Psoas muscle (tissue), 8 donors: ENCODE data around the gene RNF183. TPM values are rescaled to one million over a fixed set of nuclear protein-coding genes. Genes with fewer than 3 reads are reported as not detected.
A peak's percentile ranks its signal among the peaks of the same experiment; 100 is the strongest.

Experiments
- ATAC-seq, 4 donors: fragments of 200-7000 bp; cut with Tn5 transposase; one replicate each; pipeline ENCODE4 v1.9.1; 2020; ENCODE audit warnings: moderate library complexity in 3 of 4, mild to moderate bottlenecking in 2 of 4
- DNase-seq, 2 donors: peaks; one replicate each; pipeline ENCODE4 v3.0.0-alpha.2; 2020
- H3K27ac ChIP-seq: fragments of 200-600 bp; one replicate; pipeline ENCODE4 v1.8.0; 2022
- H3K27me3 ChIP-seq, 3 donors: fragments of 200-600 bp in 1 of 3; one replicate each; pipeline versions ENCODE4 v1.6.1 to v1.8.0; 2013 to 2022; ENCODE audit warnings: low read length in 2 of 3, mild to moderate bottlenecking in 2 of 3, moderate library complexity in 1 of 3; ENCODE audit not compliant: insufficient read depth in 3 of 3
- H3K36me3 ChIP-seq, 2 donors: fragments of 200-600 bp in 1 of 2; one replicate each; pipeline versions ENCODE4 v1.6.1 to v1.8.0; 2013 to 2022; ENCODE audit warnings: low read depth in 1 of 2, mild to moderate bottlenecking in 1 of 2, moderate library complexity in 1 of 2; ENCODE audit not compliant: insufficient read depth in 1 of 2
- H3K4me1 ChIP-seq: fragments of 200-600 bp; one replicate; pipeline ENCODE4 v1.8.0; 2022
- H3K4me3 ChIP-seq: fragments of 200-600 bp; one replicate; pipeline ENCODE4 v1.8.0; 2022; ENCODE audit warnings: mild to moderate bottlenecking
- H3K9me3 ChIP-seq: fragments of 200-600 bp; one replicate; pipeline ENCODE4 v1.8.0; 2022
- CTCF ChIP-seq: fragments of 200-600 bp; IDR thresholded peaks from one replicate; pipeline ENCODE4 v1.8.0; 2022; ENCODE audit warnings: antibody characterized with exemption
- WGBS, 3 donors: extraction: QIAGEN DNeasy Blood & Tissue Kit; methylation state at CpG; one replicate each; pipeline versions ENCODE4 v1.1.6 to v1.1.7; 2013; 5-methylcytosine and 5-hydroxymethylcytosine counted together
- intact Hi-C, 2 donors: fragments of 100-400 bp; cut with DNase I; formaldehyde crosslinking; loops; one replicate each; pipeline versions ENCODE4 v1.11.0 to v1.14.2; 2022
- polyA plus RNA-seq, 3 donors: library from polyadenylated mRNA; stranded (reverse); fragments of 200-250 nt; gene quantifications; one replicate each; pipeline ENCODE4 v1.2.3, GENCODE V29; 2013
- total RNA-seq, 4 donors: library from RNA; stranded (reverse); fragmentation: NEBNext Ultra II Directional in 2 of 4; extraction: Animal tissue kit (Norgen Biotek cat#: 25700) in 2 of 4; gene quantifications; one replicate each; pipeline versions ENCODE4 v1.2.1 to v1.2.4, GENCODE V29; 2021 to 2023
- donor health status: healthy with polysubstance abuse.
- donor health status: DM: no; HTN: no; CAD: no; lungs with moderate emphysema.
- donor health status: Bipolar disorder and iron deficiency.
- donor health status: healthy.
- donor health status: DM: yes; HTN: yes; CAD: no.
- donor health status: DM: no; HTN: no; CAD: no.
- donor health status: DM: no; HTN: no; CAD: no.
- donor health status: DM: yes; HTN: yes; CAD: no.

RNF183 gene
- total and polyA plus RNA-seq, 7 donors: 0.05 TPM; not detected in 6

DNA sequence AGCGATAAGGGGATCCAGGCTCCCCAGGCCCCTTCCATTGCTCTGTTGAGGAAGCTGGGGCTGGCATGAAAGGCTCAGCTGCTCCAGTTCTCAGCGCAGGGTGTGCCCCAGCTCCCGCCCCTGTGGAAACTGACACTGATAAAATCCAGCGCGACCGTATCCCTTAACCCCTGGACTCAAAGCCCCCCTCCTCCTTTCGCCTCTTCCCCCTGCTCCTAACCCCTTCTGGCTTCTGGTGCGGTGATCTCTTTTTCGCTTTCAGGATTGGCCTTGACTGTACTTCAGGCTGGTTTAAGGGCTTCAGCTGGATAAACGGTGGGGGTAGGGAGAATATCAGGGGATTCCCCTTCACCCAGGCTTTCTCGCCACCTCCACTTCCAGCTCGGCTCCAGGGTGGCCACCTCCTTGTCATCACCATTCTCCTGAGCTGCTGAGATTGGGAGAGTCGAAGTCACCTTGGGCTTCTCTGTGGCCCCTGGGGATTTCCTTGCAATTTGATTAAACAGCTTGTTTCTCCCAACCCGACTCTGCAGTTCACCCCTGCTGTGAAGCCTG is 47.0 kb upstream of the RNF183 start:
- peaks cover 0 to 41% (median 2%) of the 10 kb centered on the region in 3 donors for H3K27me3 ChIP-seq
- TF ChIP-seq CTCF: no peak
- no peaks in the 10 kb centered on the region for H3K36me3 ChIP-seq
- no peak overlapping the region for H3K27ac ChIP-seq
- DNase-seq: no peak
- 12 to 20% (median 12%) methylated on average over 14 of the region's 14 CpGs for WGBS, 3 donors
- intact Hi-C loops: no loop called here
- no peaks in the 10 kb centered on the region for H3K4me1 ChIP-seq
- ATAC-seq: no peak
- peak overlapping the region; percentile 59 for H3K4me3 ChIP-seq
- H3K9me3 ChIP-seq: no peaks in the 10 kb centered on the region

DNA sequence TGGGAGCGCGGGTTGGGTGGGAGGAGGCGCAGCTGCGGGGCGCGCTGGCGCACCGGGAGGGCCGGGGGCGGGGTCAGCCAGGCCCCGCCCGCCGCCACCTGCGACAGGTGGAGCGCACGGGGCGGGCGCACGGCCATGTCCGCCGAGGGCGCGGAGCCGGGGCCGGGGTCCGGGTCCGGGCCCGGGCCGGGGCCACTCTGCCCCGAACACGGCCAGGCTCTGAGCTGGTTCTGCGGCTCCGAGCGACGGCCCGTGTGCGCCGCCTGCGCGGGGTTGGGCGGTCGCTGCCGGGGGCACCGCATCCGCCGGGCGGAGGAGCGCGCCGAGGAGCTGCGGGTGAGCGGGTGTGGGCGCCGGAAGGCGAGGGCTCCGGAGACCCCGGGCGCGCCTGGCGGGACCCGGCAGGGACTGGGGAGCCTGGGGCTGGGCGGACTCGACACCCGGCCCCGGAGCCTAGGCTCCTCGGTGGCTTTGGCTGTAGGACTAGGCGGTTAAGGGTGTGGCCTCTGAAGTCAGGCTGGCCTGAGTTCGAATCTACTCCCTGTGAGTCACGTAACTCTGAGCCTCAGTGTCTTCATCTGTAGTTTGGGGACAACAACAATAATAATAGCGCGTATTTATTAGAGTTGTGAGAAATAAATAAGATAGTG is 46.4 kb upstream of the RNF183 start, which contains the start of gene BSPRY:
BSPRY (plus strand) TSS at position 97 of the 650 bp plus-strand sequence; CDS start at position 136, 39 bp downstream.
- no peak for TF ChIP-seq CTCF
- DNase-seq: no peak

DNA sequence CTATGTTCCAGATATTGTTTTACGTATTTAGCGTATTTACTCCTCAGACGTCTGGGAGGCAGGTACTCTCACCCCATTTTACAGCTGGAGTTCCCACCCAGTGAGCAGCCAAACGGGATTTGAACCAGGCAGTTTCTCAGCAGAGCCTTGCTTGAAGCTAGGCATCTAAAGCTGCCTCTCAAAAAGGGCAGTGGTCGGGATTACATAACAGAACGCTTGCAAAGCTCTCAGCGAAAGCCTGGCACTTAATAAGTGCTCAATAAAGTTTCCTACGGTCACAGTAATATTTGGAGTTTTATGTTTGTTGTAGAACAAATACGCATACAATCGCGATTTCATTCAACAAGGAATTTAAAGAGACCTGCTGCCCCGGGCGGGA is 45.9 kb upstream of the RNF183 start:
- Histone ChIP-seq H3K9me3 (no peaks in the 10 kb centered on the region), H3K27me3 (peaks cover 0 to 38% (median 2%) of the 10 kb centered on the region in 3 donors), H3K4me1 (peaks cover 2% of the 10 kb centered on the region), H3K27ac (no peak overlapping the region), H3K4me3 (peak overlapping the region; percentile 59), H3K36me3 (no peaks in the 10 kb centered on the region)
- TF ChIP-seq CTCF: no peak
- WGBS, 3 donors: 20 to 30% (median 26%) methylated on average over 13 of the region's 13 CpGs
- DNase-seq (no peak), ATAC-seq (no peak)
- intact Hi-C loops: no loop called here

More for the DNA sequence above, 46.4 kb upstream of the RNF183 start, which contains the start of gene BSPRY:
- Histone ChIP-seq H3K27me3 (peaks cover 0 to 40% (median 2%) of the 10 kb centered on the region in 3 donors), H3K4me3 (peak within 1 kb of the TSS; percentile 59), H3K27ac (no peak within 1 kb of the TSS), H3K4me1 (no peaks in the 10 kb centered on the region), H3K9me3 (no peaks in the 10 kb centered on the region), H3K36me3 (no peaks in the 10 kb centered on the region)
- 2% methylated on average over 67 to 71 of the region's 71 CpGs for WGBS, 3 donors
- peak in 2 of 4 donors; percentile 26 to 35 for ATAC-seq
- intact Hi-C loops: no loop called here

- Histone ChIP-seq H3K4me3 (no peak overlapping the region), H3K36me3 (no peaks in the 10 kb centered on the region), H3K9me3 (no peaks in the 10 kb centered on the region), H3K27me3 (peaks cover 0 to 38% (median 2%) of the 10 kb centered on the region in 3 donors), H3K4me1 (peaks cover 3% of the 10 kb centered on the region), H3K27ac (no peak overlapping the region)
- 88 to 91% (median 88%) methylated on average over 3 of the region's 3 CpGs for WGBS, 3 donors
- intact Hi-C loops: no loop called here
- no peak for DNase-seq
- TF ChIP-seq CTCF: no peak
- ATAC-seq: no peak
These were observed 45.3 kb upstream of the RNF183 start for GRCh38 chr9:113348437-113348836.
